Activated naive CD4-positive, alpha-beta T cell treated with anti-CD3 and anti-CD28 coated beads, Interleukin-2, amount 50 U/mL, for 24 hours (primary cell): ENCODE results near the gene NBPF4.
"Not testable (repeated sequence)": the region's sequence is repeated elsewhere in the genome, so short reads cannot be mapped to it uniquely, and the experiment has no call there.

Experiments
- H3K27ac Mint-ChIP-seq: one replicate; pipeline ENCODE4 v1.8.0; 2021; ENCODE audit warnings: mild to moderate bottlenecking, mixed read lengths
- H3K27me3 Mint-ChIP-seq: one replicate; pipeline ENCODE4 v1.8.0; 2021; ENCODE audit warnings: mixed read lengths
- H3K36me3 Mint-ChIP-seq: one replicate; pipeline ENCODE4 v1.8.0; 2021; ENCODE audit warnings: mixed read lengths
- H3K4me1 Mint-ChIP-seq: one replicate; pipeline ENCODE4 v1.8.0; 2021; ENCODE audit warnings: mixed read lengths
- H3K4me3 Mint-ChIP-seq: one replicate; pipeline ENCODE4 v1.8.0; 2021; ENCODE audit warnings: mild to moderate bottlenecking, mixed read lengths
- H3K9me3 Mint-ChIP-seq: one replicate; pipeline ENCODE4 v1.8.0; 2021; ENCODE audit warnings: mixed read lengths

The NBPF4 gene

GRCh38 chr1:108243976-108244375 is at the start of gene NBPF4:
Gene NBPF4, minus strand, starts transcription at chr1:108244076. Its CDS starts 315 bp downstream, at chr1:108243761.
- not testable (repeated sequence) for H3K4me3 Mint-ChIP-seq, H3K36me3 Mint-ChIP-seq

GRCh38 chr1:108282528-108283257 is 38.8 kb upstream of the NBPF4 start:
- not testable (repeated sequence) for H3K4me1 Mint-ChIP-seq, H3K36me3 Mint-ChIP-seq, H3K27me3 Mint-ChIP-seq, H3K4me3 Mint-ChIP-seq, H3K9me3 Mint-ChIP-seq, H3K27ac Mint-ChIP-seq

More at GRCh38 chr1:108243976-108244375, at the start of gene NBPF4:
- H3K9me3 Mint-ChIP-seq, H3K27ac Mint-ChIP-seq, H3K27me3 Mint-ChIP-seq, H3K4me1 Mint-ChIP-seq: not testable (repeated sequence)

GRCh38 chr1:108272485-108273327 is 28.8 kb upstream of the NBPF4 start:
- not testable (repeated sequence) for H3K27ac Mint-ChIP-seq, H3K27me3 Mint-ChIP-seq, H3K36me3 Mint-ChIP-seq

GRCh38 chr1:108267097-108267496 is 23.2 kb upstream of the NBPF4 start:
- not testable (repeated sequence) for H3K27ac Mint-ChIP-seq, H3K4me3 Mint-ChIP-seq, H3K27me3 Mint-ChIP-seq, H3K9me3 Mint-ChIP-seq, H3K36me3 Mint-ChIP-seq, H3K4me1 Mint-ChIP-seq

More at GRCh38 chr1:108272485-108273327, 28.8 kb upstream of the NBPF4 start:
- not testable (repeated sequence) for H3K4me1 Mint-ChIP-seq, H3K4me3 Mint-ChIP-seq, H3K9me3 Mint-ChIP-seq

- not testable (repeated sequence) for H3K36me3 Mint-ChIP-seq, H3K27ac Mint-ChIP-seq, H3K9me3 Mint-ChIP-seq, H3K27me3 Mint-ChIP-seq, H3K4me3 Mint-ChIP-seq, H3K4me1 Mint-ChIP-seq
These were observed 18.1 kb upstream of the NBPF4 start for GRCh38 chr1:108261967-108262366.

- H3K9me3 Mint-ChIP-seq, H3K4me1 Mint-ChIP-seq, H3K27me3 Mint-ChIP-seq, H3K36me3 Mint-ChIP-seq, H3K4me3 Mint-ChIP-seq, H3K27ac Mint-ChIP-seq: not testable (repeated sequence)
These were observed 17.6 kb upstream of the NBPF4 start for GRCh38 chr1:108261519-108261918.

- H3K4me3 Mint-ChIP-seq, H3K27ac Mint-ChIP-seq, H3K27me3 Mint-ChIP-seq, H3K36me3 Mint-ChIP-seq, H3K4me1 Mint-ChIP-seq, H3K9me3 Mint-ChIP-seq: not testable (repeated sequence)
These were observed 16.8 kb upstream of the NBPF4 start for GRCh38 chr1:108260578-108261259.

GRCh38 chr1:108255426-108255825 is 11.6 kb upstream of the NBPF4 start:
- H3K4me3 Mint-ChIP-seq, H3K9me3 Mint-ChIP-seq, H3K27ac Mint-ChIP-seq, H3K36me3 Mint-ChIP-seq, H3K27me3 Mint-ChIP-seq, H3K4me1 Mint-ChIP-seq: not testable (repeated sequence)

- not testable (repeated sequence) for H3K4me3 Mint-ChIP-seq, H3K4me1 Mint-ChIP-seq
These were observed 4.5 kb downstream of the NBPF4 start for GRCh38 chr1:108239426-108239825.

GRCh38 chr1:108235308-108235707 is 8.6 kb downstream of the NBPF4 start:
- not testable (repeated sequence) for H3K27me3 Mint-ChIP-seq, H3K4me1 Mint-ChIP-seq, H3K27ac Mint-ChIP-seq, H3K9me3 Mint-ChIP-seq, H3K36me3 Mint-ChIP-seq, H3K4me3 Mint-ChIP-seq

More at GRCh38 chr1:108239426-108239825, 4.5 kb downstream of the NBPF4 start:
- H3K36me3 Mint-ChIP-seq, H3K27ac Mint-ChIP-seq, H3K9me3 Mint-ChIP-seq, H3K27me3 Mint-ChIP-seq: not testable (repeated sequence)

- H3K36me3 Mint-ChIP-seq, H3K4me1 Mint-ChIP-seq, H3K4me3 Mint-ChIP-seq, H3K9me3 Mint-ChIP-seq, H3K27me3 Mint-ChIP-seq, H3K27ac Mint-ChIP-seq: not testable (repeated sequence)
These were observed 11.7 kb downstream of the NBPF4 start for GRCh38 chr1:108232183-108232582.

GRCh38 chr1:108229976-108230375 is 13.9 kb downstream of the NBPF4 start:
- not testable (repeated sequence) for H3K27me3 Mint-ChIP-seq, H3K4me3 Mint-ChIP-seq, H3K36me3 Mint-ChIP-seq, H3K27ac Mint-ChIP-seq, H3K4me1 Mint-ChIP-seq, H3K9me3 Mint-ChIP-seq

GRCh38 chr1:108227772-108228171 is 16.1 kb downstream of the NBPF4 start:
- H3K9me3 Mint-ChIP-seq, H3K36me3 Mint-ChIP-seq, H3K27ac Mint-ChIP-seq, H3K4me1 Mint-ChIP-seq, H3K4me3 Mint-ChIP-seq, H3K27me3 Mint-ChIP-seq: not testable (repeated sequence)

GRCh38 chr1:108226855-108227254 is 17.0 kb downstream of the NBPF4 start:
- not testable (repeated sequence) for H3K4me1 Mint-ChIP-seq, H3K9me3 Mint-ChIP-seq, H3K36me3 Mint-ChIP-seq, H3K4me3 Mint-ChIP-seq, H3K27me3 Mint-ChIP-seq, H3K27ac Mint-ChIP-seq

- not testable (repeated sequence) for H3K27me3 Mint-ChIP-seq, H3K4me1 Mint-ChIP-seq, H3K36me3 Mint-ChIP-seq, H3K9me3 Mint-ChIP-seq, H3K27ac Mint-ChIP-seq, H3K4me3 Mint-ChIP-seq
These were observed 20.6 kb downstream of the NBPF4 start for GRCh38 chr1:108223226-108223625.

- H3K36me3 Mint-ChIP-seq, H3K4me1 Mint-ChIP-seq, H3K9me3 Mint-ChIP-seq, H3K27me3 Mint-ChIP-seq, H3K4me3 Mint-ChIP-seq, H3K27ac Mint-ChIP-seq: not testable (repeated sequence)
These were observed 26.2 kb downstream of the NBPF4 start for GRCh38 chr1:108217515-108218174.
